Karpas-422 (cell line): Measurements from ENCODE around the gene SLC25A51. TPM values are rescaled to one million over a fixed set of nuclear protein-coding genes. Genes with fewer than 3 reads are reported as not detected.

Source experiments
- DNase-seq: peaks from one replicate; pipeline ENCODE4 v3.0.0-alpha.2; 2015
- H2AFZ ChIP-seq: fragments of 200-600 bp; sonication (generic); 2 replicates; pipeline ENCODE4 v1.6.1; 2014; ENCODE audit warnings: antibody characterized with exemption, low read length, mixed read lengths
- H3K27ac ChIP-seq: fragments of 200-600 bp; sonication (generic); 2 replicates; pipeline ENCODE4 v1.5.1; 2014; ENCODE audit warnings: mild to moderate bottlenecking, low read length, moderate library complexity
- H3K27me3 ChIP-seq: fragments of 200-600 bp; sonication (generic); 2 replicates; pipeline ENCODE4 v1.6.1; 2014; ENCODE audit warnings: low read length, mixed read lengths
- H3K36me3 ChIP-seq: fragments of 200-600 bp; sonication (generic); 2 replicates; pipeline ENCODE4 v1.6.1; 2014; ENCODE audit warnings: low read length, mixed read lengths; ENCODE audit not compliant: insufficient read depth
- H3K4me1 ChIP-seq: fragments of 200-600 bp; sonication (generic); 2 replicates; pipeline ENCODE4 v1.6.1; 2014; ENCODE audit warnings: mild to moderate bottlenecking, low read length, mixed read lengths
- H3K4me2 ChIP-seq: fragments of 200-600 bp; sonication (generic); 2 replicates; pipeline ENCODE4 v1.6.1; 2014; ENCODE audit warnings: low read length, low read depth, mild to moderate bottlenecking; ENCODE audit not compliant: poor library complexity, severe bottlenecking
- H3K4me3 ChIP-seq: fragments of 200-600 bp; sonication (generic); 2 replicates; pipeline ENCODE4 v1.5.1; 2014; ENCODE audit warnings: mild to moderate bottlenecking, antibody characterized with exemption, low read length, mixed read lengths
- H3K79me2 ChIP-seq: fragments of 200-600 bp; sonication (generic); 2 replicates; pipeline ENCODE4 v1.6.1; 2014; ENCODE audit warnings: mild to moderate bottlenecking, low read length, mixed read lengths
- H3K9ac ChIP-seq: fragments of 200-600 bp; sonication (generic); 2 replicates; pipeline ENCODE4 v1.6.0; 2014; ENCODE audit warnings: low read length
- H3K9me2 ChIP-seq: fragments of 200-600 bp; sonication (generic), shearing (Covaris generic); replicated peaks from 2 replicates; pipeline ENCODE4 v1.6.0; 2014; ENCODE audit warnings: mild to moderate bottlenecking, low read length, moderate library complexity; ENCODE audit not compliant: insufficient read depth
- H3K9me3 ChIP-seq: fragments of 300-700, 200-600 bp; sonication (generic); 2 replicates; pipeline ENCODE4 v1.6.1; 2014; ENCODE audit warnings: low read length, mixed read lengths
- H4K20me1 ChIP-seq: fragments of 200-600 bp; sonication (generic); 2 replicates; pipeline ENCODE4 v1.6.1; 2014; ENCODE audit warnings: mild to moderate bottlenecking, antibody characterized with exemption, low read length, low read depth; ENCODE audit not compliant: insufficient read depth
- total RNA-seq: library from RNA; depleted of rRNA; stranded (reverse); fragments of >200 nt; shearing (Covaris generic); gene quantifications from 2 replicates; pipeline ENCODE4 v1.2.3, GENCODE V29; 2014; ENCODE audit warnings: low replicate concordance

Gene SLC25A51
- total RNA-seq, 1 experiment from 2014 or later, result 44.2 TPM

- no peak overlapping the region for H3K9ac ChIP-seq
- no peaks in the 10 kb centered on the region for H3K9me2 ChIP-seq
- no peak overlapping the region for H3K4me2 ChIP-seq
- peaks cover under 1% of the 10 kb centered on the region; the same call in 1 of the 2 replicates for H3K79me2 ChIP-seq
- no peaks in the 10 kb centered on the region for H3K36me3 ChIP-seq
- H3K27ac ChIP-seq, result no peak overlapping the region
- 0 out of 2 replicates have a peak, but pooled peaks cover 9% of the 10 kb centered on the region for H4K20me1 ChIP-seq
- H3K27me3 ChIP-seq, result no peaks in the 10 kb centered on the region
- peak; percentile 60 for DNase-seq
- H3K9me3 ChIP-seq, result no peaks in the 10 kb centered on the region
- peaks cover under 1% of the 10 kb centered on the region for H3K4me1 ChIP-seq
- H2AFZ ChIP-seq, result no peak overlapping the region
- no peak overlapping the region for H3K4me3 ChIP-seq
Observed at GRCh38 chr9:37920471-37921167, 16.7 kb upstream of the SLC25A51 start.

DNA sequence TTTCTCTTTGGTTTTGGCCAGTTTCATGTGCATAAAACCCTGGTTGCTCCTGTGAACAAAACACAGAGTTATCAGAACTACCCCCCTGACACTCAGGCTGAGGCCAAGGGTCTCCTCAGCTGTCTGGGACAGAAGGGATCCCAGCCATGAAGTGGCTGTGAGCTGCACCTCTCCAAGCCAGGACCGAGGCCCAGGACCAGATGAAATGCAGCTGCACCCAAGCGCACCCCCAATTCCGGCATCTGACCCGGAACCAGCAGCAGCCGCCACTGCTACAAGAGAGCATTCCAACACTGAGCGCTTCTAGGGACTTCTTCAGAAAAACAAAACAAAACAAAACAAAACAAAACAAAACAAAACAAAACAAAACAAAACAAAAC lies 16.0 kb upstream of the SLC25A51 start:
- no peaks in the 10 kb centered on the region for H3K9me3 ChIP-seq
- H4K20me1 ChIP-seq, result 0 out of 2 replicates have a peak, but pooled peaks cover 9% of the 10 kb centered on the region
- H3K4me3 ChIP-seq, result no peak overlapping the region
- no peaks in the 10 kb centered on the region for H3K9me2 ChIP-seq
- H3K4me2 ChIP-seq, result no peak overlapping the region
- no peaks in the 10 kb centered on the region for H3K27me3 ChIP-seq
- no peaks in the 10 kb centered on the region for H3K79me2 ChIP-seq
- H3K9ac ChIP-seq, result no peak overlapping the region
- no peak overlapping the region for H3K27ac ChIP-seq
- no peak overlapping the region for H2AFZ ChIP-seq
- H3K4me1 ChIP-seq, result peaks cover 3% of the 10 kb centered on the region
- no peaks in the 10 kb centered on the region for H3K36me3 ChIP-seq
- DNase-seq, result no peak

GRCh38 chr9:37919246-37919955 lies 15.5 kb upstream of the SLC25A51 start:
- no peak overlapping the region for H2AFZ ChIP-seq
- H4K20me1 ChIP-seq, result 0 out of 2 replicates have a peak, but pooled peaks cover 4% of the 10 kb centered on the region
- no peaks in the 10 kb centered on the region for H3K9me2 ChIP-seq
- H3K4me2 ChIP-seq, result no peak overlapping the region
- no peaks in the 10 kb centered on the region for H3K27me3 ChIP-seq
- no peak for DNase-seq
- H3K4me3 ChIP-seq, result no peak overlapping the region
- H3K27ac ChIP-seq, result no peak overlapping the region
- H3K36me3 ChIP-seq, result no peaks in the 10 kb centered on the region
- H3K4me1 ChIP-seq, result peaks cover 6% of the 10 kb centered on the region
- no peaks in the 10 kb centered on the region for H3K9me3 ChIP-seq
- H3K9ac ChIP-seq, result no peak overlapping the region
- H3K79me2 ChIP-seq, result no peaks in the 10 kb centered on the region

DNA sequence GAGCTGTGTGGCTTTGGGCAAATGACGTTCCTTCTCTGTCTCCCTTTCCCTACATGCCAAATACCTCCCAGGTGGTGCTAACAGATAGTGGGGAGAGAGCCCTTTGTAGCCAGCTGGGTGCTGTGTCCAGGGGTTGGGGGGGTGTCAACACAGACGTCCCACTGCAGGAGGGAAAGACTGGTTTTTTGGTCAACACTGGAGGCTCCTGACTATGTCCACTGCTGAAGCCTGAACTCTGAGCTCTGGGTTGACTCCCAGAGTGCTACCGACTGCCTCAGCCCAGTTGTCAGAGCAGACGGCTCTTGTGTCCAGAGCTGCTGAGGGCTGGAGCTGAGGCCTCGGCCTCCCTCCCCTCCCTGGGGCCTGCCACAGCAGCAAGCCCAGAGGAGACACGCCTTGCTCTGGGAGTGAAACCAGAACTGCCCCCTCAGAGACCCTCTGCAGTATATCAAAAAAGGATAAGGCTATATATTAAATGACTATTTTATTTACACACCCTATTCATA lies 14.8 kb upstream of the SLC25A51 start:
- Histone ChIP-seq H3K9ac (no peak overlapping the region), H3K4me2 (no peak overlapping the region)
- no peak for DNase-seq

GRCh38 chr9:37917801-37918664 lies 14.1 kb upstream of the SLC25A51 start:
- Histone ChIP-seq H3K27ac (no peak overlapping the region), H2AFZ (no peak overlapping the region), H3K4me3 (no peak overlapping the region), H3K9me3 (no peaks in the 10 kb centered on the region), H4K20me1 (0 out of 2 replicates have a peak, but pooled peaks cover 4% of the 10 kb centered on the region), H3K27me3 (no peaks in the 10 kb centered on the region), H3K79me2 (no peaks in the 10 kb centered on the region), H3K4me2 (no peak overlapping the region), H3K9ac (no peak overlapping the region), H3K9me2 (no peaks in the 10 kb centered on the region), H3K36me3 (no peaks in the 10 kb centered on the region), H3K4me1 (peaks cover 18% of the 10 kb centered on the region)
- DNase-seq, result no peak

More for the DNA sequence above, 14.8 kb upstream of the SLC25A51 start:
- Histone ChIP-seq H3K9me2 (no peaks in the 10 kb centered on the region), H3K9me3 (no peaks in the 10 kb centered on the region), H2AFZ (no peak overlapping the region), H3K27ac (no peak overlapping the region), H3K4me3 (no peak overlapping the region), H3K36me3 (no peaks in the 10 kb centered on the region), H3K4me1 (peaks cover 13% of the 10 kb centered on the region), H4K20me1 (0 out of 2 replicates have a peak, but pooled peaks cover 4% of the 10 kb centered on the region), H3K27me3 (no peaks in the 10 kb centered on the region), H3K79me2 (no peaks in the 10 kb centered on the region)

DNA sequence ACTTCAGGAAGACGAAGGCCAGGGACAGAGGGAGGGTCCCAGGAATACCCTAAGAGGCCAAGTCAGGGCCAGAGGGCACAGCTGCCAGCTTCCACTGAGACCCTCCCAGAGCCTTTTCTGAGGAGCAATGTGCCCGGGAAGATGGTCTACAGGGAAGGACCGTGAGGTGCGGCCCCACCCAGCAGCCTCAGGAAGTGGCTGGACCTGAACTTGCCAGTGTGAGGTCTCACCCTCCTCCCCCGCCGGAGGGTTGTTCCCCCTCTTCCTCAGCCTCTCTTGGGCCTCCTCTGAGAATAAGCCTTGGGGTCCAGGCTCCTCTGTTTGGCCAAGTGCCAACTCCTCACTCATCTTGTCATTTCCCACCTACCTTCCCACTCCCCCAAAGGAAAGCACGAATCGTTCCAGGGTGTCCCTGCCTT lies 13.4 kb upstream of the SLC25A51 start:
- Histone ChIP-seq H3K27me3 (no peaks in the 10 kb centered on the region), H4K20me1 (0 out of 2 replicates have a peak, but pooled peaks cover 4% of the 10 kb centered on the region), H3K4me3 (no peak overlapping the region), H3K79me2 (no peaks in the 10 kb centered on the region), H3K4me1 (peaks cover 22% of the 10 kb centered on the region), H2AFZ (no peak overlapping the region), H3K4me2 (no peak overlapping the region), H3K9me3 (no peaks in the 10 kb centered on the region), H3K9me2 (no peaks in the 10 kb centered on the region), H3K9ac (no peak overlapping the region), H3K27ac (no peak overlapping the region), H3K36me3 (no peaks in the 10 kb centered on the region)
- DNase-seq, result no peak

DNA sequence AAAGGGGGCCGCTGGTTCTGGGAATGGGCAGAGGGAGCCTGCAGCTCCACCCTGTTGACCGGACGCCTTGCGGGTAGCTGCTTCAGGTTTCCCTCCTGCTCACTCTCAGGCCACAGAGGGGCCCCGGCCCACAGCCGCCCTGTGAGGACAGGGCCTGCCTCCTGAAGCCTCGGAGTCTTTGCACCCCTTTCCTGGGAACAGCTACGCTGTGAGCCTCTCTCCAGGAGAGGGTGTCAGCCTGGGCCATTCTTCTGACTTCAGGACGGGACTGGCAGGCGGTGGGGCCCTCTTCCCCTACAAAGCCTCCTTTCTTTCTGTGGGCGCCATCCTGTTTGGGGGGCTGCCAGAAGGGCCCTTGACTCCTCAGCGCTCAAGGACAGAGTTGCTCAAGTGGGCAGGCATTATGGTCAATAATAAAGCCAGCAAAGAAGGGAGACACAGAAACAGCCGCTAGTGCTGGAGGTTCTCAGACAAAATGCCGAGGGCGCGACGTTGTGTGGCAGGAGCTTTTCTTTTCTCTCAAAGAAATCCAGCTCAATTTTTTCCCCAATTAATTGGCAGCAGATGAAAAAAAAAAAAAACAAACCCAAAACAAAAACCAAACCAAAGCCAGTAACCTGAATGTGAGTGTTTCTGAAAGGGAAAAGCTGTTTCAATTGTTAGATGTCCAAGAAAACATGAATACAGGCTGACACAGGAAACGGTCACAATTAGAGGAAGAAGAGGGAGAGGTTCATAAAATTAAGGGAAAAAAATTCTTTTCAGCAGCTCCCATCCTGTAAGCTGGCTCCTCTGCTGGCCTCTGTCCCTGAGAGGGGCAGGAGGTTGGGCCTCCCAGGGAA lies 12.8 kb upstream of the SLC25A51 start:
- Histone ChIP-seq H3K4me2 (no peak overlapping the region), H3K9me2 (no peaks in the 10 kb centered on the region), H3K9me3 (no peaks in the 10 kb centered on the region), H4K20me1 (0 out of 2 replicates have a peak, but pooled peaks cover 4% of the 10 kb centered on the region), H3K4me1 (peaks cover 28% of the 10 kb centered on the region), H3K27me3 (no peaks in the 10 kb centered on the region), H3K79me2 (no peaks in the 10 kb centered on the region), H3K36me3 (no peaks in the 10 kb centered on the region), H2AFZ (no peak overlapping the region), H3K4me3 (no peak overlapping the region), H3K27ac (no peak overlapping the region), H3K9ac (no peak overlapping the region)
- no peak for DNase-seq
